DMS53 treated with DMSO at 0.1 percent for 48 hours (cell line): Measurements from ENCODE around the gene LARGE1.
A peak's percentile ranks its signal among the peaks of the same experiment; 100 is the strongest.
"Not testable (repeated sequence)": the region's sequence is repeated elsewhere in the genome, so short reads cannot be mapped to it uniquely, and the experiment has no call there.

Experiments
- DNase-seq: peaks from one replicate; lab custom pipeline; 2025; ENCODE audit not compliant: unreplicated experiment; lab: John Stamatoyannopoulos, UW

Gene LARGE1

DNA sequence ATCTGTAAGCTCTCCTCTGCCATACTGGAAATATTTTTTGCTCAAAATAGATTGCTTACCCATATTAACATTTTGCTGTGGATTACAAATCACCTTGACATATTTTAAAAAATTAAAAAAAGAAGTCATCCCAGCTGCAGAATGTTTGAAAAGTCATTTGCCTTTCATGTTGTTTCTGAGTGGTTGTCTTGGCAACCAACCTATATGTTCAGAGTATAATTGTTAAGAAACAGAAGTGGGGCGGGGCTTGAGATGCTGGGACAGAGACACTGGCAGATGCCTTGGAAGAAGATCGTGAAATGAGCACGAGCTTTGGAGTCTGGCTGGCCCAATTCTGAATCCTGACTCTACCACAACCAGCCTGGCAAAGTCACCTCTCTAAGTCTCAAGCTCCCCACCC, 348.2 kb downstream of the LARGE1 start:
- no peak for DNase-seq

DNA sequence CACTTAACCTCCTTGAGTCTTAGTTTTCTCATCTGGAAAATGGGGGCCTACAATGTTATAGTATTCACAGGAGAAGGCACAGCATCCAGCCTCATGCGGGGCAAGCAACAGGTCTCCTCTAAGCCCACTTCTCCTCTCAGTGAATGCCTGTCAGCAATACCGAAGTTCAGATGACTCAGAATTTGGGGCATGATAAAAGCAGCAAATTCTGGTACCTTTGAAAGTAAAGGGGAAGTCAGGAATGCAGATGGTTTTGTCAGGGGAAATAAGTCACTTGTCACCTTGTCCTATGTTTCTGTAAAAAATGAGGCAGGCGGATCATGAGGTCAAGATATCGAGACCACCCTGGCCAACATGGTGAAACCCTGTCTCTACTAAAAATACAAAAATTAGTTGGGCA, 350.2 kb downstream of the LARGE1 start:
- DNase-seq, result no peak

DNA sequence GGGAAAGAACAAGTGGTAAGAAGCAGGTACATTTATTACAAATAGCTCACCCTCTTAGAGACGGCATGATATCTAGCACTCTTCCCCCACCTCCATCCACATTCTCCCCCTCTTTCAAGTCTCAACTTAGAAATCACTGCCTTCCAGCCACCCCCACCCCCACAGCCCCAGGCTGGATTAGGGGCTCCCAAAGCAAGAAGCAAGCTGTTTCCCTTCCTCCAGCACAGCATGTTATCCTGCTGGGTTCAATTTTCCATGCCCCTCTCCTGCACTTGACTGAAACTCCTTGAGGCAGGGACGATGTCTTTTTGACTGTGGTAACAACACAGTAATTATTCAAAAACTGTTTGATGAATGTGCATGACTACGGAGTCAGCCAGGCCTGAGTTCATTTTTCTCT, 350.7 kb downstream of the LARGE1 start:
- no peak for DNase-seq

DNA sequence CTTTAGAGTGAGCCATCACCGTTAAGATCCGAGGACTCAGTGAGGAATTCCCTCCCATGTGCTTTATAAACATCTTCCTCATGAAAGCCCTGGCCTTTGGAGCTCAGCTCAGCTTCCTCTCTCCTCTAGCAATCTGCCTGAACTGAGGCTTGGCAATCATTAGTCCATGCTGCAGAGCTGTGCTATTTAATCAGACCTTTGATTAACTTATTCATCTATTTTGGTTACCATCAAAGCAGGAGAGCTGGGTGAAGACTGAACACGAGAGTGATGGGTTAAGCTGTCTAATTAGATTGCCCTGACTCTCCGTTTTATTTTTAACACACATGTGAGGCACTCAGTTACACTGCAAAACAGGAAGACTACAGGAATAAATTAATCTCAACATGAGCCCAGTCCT, 351.3 kb downstream of the LARGE1 start:
- no peak for DNase-seq

DNA sequence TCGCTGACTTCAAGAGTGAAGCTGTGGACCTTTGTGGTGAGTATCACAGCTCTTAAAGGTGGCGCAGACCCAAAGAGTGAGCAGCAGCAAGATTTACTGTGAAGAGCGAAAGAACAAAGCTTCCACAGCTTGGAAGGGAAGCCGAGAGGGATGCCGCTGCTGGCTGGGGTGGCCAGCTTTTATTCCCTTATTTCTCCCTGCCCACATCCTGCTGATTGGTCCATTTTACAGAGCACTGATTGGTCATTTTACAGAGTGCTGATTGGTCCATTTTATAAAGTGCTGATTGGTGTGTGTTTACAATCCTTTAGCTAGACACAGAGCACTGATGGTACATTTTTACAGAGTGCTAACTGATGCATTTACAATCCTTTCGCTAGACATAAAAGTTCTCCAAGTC, 353.8 kb downstream of the LARGE1 start:
- not testable (repeated sequence) for DNase-seq

DNA sequence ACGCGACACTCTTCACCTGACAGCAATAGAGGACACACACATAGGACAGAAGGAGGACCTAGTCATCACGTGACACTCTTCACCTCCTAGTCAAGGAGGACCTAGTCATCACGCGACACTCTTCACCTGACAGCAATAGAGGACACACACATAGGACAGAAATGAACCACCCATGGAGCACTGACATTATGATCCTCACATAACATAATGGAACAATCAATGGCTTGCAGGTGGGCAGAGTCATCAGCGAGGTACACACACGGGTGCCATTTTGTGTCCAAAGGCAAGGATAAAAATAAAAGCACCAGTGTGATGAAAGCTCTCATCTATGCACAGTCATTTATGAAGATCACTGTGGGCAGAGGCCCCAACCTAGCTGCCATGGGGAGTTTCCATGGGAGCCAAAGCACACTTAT, 354.7 kb downstream of the LARGE1 start:
- peak; percentile 58 for DNase-seq

DNA sequence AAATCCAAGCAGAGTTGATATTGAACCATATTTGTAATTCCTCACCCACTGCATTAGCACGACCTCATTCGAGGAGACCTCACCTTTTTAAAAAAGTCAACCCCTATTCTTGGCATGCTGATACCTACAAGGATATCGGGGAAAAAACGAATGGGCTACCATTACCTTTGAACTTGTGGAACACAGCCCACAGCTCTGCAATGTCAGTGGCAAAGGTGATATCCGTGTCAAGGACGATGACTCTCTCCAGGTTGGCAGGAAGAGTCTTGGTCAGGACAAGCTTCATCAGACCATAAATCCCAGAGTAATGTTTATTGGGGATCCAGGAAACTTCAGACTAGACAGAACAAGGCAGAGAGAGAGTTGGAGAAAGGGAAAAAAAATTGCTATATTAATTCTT, 355.6 kb downstream of the LARGE1 start:
- no peak for DNase-seq

DNA sequence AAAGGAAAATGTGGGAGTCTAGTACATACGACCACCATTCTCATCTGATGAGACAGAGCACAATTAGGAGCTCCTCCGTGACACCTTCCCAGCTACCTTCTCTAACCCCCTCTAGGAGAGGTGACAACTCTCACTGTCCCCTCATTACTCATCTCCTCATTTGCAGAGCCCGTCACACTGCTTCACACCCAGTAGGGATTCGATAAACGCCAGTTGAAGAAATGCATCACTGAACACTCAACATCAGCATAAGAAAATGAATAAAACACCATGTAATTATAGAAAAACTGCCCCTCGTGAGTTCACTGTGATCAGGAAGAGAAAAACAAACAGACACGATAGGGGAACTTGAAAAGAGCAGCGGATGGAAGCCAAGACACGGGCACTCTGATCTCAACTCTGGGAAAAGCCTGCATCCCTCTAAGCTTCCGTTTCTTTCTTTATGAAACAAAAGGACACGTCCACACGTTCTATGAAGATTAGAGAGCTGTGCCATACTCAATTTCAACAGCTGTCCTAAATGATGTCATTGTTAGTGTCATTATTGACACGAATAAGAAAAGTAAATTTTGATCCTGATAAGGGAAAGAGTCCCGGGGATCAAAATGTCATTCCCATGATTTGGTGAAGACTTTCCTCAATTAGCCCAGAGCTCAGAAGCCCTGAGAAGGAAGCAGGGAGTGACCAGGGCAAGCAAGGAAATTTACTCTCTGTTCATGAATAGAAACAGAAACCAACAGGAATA, 356.9 kb downstream of the LARGE1 start:
- no peak for DNase-seq

DNA sequence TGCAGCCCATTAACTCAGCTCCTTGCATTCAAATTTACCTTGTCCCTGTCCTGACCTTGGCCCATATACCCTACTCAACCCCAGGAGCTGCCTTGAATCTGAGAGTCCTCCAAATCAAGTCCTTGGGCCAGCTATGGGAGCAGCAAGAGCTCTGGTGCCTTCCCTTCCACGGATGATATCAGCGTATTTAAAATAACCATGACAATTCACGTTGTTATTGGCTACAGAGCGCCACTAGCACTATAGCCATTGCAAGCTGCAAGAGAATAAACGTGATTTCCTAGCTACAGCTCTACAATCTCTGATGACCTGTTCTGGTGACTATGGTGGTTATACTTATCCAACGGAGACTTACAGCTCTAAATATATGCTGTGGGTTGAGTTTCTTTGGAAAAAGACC, 357.8 kb downstream of the LARGE1 start:
- DNase-seq, result no peak

DNA sequence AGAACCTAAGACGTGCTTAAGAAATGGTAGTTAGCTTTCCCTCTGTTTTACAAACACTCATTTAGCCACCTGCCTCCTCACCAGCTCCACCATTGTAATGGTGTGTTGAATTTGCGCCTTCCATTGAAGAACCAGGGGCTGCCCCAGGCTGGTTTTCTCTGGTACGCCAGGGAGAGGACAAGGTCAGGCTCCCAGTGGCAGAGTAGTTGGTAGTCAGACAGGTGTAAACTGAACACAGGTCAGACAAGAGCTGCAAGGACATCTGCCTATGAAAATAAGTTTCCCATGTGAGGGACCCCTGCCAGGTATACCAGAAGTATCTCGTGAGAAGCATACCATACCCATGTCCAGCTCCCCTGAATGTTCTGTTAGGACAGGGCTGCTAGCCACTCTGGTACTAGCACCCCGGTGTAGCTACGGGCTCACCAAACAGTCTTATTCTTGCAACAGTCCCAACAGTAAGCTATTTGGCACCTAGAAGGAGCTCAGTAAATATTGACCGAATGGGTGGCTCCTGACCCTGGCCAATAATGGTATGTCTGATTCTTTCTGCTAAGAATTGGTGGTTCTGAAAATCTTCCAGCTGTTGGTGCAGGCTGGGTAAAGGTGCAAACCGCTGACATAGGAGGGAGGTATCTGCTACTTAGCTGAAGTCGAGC, 359.0 kb downstream of the LARGE1 start:
- DNase-seq, result no peak

DNA sequence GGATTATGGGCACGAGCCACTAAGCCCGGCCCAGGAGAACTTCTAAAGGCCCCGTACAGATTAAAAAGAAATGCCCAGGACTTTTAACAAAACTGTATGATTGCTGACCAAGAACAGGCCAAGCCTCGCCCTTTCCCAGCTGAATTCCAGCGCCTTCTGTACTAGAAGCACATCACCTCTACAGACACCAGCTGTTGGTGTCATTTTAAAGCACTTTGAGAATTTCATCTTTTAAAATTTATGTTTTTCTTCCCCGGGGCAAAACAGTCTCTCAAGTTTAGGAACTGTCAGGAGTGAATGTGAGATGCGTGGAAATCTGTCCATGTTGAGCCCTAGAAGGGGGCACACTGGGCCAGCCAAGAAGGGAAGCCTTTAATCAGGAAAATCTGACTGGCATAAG, 362.4 kb downstream of the LARGE1 start:
- no peak for DNase-seq

DNA sequence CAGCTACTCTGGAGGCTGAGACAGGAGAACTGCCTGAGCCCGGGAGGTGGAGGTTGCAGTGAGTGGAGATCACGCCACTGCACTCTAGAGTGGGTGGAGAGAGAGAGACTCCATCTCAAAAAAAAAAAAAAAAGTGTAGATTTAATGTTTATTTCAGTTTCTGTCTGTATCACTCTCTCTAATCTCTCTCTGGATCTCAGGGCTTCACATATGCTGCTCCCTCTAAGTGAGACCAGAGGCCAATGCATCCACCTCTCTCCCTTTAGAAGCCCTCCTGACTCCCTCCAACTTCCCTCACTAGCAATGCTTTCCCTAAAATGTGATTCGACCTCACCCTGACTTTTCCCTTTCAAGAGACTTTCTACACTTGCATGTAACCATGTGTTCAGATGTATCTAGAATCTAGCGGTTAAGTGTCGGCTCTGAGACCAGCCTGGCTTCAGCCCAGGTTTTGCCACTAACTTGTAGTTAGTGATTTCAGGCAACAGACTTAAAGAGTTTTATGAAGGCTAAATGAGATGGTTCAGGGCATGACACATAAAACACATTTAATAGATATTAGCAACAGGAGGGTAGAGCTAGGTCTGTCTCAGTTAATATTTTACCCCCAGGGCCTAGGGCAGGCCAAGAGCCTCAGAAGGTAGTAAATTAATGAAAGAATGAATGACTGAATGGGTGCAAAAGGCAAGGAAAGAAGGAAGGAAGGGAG, 364.3 kb downstream of the LARGE1 start:
- no peak for DNase-seq

DNA sequence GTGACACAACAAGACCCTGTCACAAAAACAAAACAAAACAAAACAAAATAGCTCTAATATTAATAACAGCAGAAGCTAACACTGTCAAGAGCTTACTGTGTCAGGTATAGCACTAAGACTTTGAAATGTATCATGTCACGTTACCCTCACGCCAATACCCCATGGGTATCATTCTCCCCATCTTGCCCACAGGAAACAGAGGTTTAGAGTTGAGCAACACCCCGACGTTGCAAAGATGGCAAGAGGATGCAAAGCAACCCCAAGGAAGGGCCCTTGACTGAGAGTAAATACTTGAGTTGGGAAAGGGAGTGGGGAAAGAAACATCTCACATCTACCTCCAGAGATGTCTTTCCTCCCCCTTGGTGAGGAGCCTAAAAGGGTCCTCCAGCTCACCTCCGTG, 366.8 kb downstream of the LARGE1 start:
- no peak for DNase-seq

DNA sequence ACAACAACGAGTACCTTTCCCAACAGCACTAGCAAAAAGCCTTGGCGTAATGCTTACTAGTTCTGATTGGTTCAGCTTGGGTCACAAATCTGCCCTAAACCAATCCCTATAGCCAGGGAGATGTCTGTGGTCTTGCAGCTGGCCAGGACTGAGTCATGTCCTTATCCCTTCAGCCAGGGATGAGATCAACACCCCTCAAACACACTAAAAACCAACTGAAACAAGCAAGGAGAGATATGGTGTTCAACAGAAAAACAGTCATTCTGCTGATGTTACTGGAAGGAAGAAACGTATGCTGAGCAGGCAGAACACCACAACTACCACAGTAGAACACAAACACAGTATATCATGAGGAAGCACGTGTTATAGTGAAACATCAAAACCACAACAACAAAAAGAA, 375.6 kb downstream of the LARGE1 start:
- DNase-seq, result no peak

DNA sequence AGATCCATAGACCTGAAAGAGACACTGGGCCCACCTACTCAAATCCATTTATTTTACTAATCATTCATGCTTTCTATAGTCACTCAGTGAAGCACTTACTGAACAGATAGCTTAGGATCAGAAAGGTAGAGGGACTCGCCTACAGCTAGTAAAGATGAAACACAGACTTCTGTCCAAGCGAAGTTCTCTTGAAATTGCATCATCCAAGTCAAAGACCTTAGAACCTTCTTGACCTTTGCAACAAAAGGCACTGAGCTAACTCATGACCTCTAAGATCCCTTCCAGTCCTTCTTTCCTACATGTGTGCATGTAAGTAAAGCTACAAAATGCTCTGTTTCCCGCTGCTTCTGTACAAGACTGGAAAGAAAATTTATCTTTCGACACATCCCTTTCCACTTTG, 377.6 kb downstream of the LARGE1 start:
- no peak for DNase-seq

DNA sequence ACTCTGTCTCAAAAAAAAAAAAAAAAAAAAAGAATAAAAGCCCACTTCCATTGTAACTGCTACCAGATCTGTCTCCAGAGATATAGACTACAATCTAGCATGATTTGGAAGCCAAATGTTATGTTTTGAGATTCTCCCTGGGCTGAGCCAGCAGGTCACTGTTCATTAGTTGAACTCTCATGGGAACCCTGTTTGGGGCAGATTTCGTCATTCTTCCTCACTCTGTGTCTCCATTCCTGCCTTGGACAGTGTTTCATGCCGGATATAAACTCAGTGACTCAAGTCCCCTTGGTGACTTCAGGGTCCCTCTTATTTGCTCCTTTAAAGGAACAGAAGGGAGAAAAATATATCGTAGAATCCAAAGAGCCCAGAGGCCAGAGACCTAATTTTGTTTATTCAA, 378.1 kb downstream of the LARGE1 start:
- DNase-seq, result no peak

DNA sequence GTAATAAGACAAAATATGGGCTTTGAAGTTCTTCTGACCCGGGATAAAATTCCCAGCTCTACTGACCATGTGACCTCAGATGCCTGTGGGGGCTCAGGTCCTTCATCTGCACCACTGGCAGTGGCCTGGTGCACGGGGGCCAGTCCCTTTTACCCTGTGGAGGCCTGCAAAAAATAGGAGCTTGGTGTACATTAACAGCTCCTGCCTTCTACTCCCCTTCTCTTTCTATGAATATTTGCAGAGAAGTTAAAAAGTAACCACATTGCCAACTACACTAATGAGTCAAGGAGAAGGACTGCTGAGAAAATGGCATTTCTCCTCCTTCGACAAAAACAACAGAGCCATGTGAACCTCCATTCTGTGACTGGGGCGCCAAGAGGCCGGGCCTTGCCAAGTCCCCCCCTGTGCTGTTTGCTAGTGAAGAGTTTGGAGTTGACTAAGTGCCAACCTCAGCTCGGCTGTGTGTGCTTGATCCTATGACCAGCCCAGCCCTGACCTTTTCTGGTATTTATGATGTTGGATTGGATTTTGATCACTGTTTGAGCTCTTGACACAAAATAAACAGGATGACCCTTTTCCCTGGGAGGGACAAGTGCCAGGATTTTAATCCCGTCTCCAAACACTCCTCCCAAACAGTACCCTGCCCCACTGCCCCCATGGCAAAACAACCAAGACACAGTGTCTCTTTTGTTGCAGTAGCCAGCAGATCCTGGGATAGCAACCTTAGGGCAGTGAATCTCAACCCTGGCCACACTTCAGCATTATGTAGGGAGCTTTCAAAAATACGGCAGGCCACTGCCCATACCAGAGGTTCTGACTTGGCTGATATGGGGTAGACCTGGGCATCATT, 380.1 kb downstream of the LARGE1 start:
- peak; percentile 36 for DNase-seq

DNA sequence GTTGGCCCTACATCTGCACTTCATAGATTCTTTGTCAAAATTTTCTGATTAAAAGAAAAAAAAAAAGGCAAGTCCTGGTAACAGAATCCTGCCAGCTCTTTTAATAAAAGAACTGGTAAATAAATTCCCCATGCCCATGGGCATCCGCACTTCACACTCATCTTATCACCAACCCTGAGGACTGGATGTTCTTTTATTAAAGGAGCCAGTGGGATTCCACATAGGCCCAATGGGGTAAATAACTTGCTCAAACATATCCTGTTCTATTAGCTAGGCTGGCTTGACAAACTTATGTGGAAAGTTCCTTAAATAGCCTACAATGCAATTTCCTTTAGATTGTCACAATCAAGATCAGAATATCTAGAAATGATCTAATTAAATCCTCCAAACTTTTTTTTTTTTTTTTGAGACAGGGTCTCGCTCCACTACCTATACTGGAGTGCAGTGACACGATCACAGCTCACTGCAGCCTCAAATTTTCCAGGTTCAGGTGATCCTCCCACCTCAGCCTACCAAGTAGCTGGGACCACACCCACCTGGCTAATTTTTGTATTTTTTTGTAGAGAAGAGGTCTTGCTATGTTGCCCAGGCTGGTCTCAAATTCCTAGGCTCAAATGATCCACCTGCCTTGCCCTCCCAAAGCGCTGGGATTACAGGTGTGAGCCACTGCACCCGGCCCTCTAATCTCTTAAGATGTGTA, 380.9 kb downstream of the LARGE1 start:
- DNase-seq, result no peak

DNA sequence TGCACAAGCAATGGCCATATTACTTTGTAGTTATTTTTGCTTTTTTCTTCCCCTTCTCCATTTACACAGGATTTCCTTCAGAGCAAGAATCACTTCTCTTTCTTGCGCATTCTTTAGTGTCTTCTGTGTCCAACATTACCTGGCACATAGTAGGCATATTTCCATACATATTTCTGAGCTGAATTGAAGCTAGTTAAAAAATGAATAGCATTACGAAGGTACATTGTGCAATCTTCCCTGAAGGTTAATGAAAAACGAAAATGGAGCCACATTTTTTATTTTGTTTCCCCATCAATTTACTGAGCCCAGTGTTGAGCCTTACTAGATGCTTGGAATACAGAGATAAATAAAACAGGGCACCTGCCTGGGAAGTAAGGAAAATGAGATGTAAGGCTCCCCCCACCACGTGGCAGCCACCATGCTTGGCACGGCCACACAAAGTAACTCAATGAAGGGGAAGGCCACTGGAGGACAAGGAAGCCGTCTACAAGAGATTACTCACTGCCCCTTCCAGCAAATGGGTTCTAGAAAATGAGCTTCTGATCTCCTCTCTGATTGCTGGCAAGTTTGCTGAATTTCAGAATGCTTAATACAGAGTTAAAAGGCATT, 381.9 kb downstream of the LARGE1 start:
- no peak for DNase-seq

DNA sequence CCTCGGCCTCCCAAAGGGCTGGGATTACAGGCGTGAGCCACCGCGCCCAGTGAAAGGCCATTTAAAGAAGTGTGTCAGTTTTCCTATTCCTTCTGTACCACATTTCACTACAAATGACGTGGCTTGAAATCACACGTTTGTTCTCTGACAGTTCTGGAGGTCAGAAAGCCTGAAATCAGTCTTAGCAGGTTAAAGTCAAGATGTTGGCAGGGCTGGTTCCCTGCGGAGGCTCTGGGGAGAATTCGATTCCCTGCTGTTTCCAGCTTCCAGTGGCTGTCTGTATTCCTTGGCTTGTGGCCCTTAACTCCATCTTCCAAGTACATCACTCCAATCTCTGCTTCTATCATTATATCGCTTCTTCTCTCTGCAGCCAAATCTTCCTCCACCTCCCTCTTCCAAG, 383.2 kb downstream of the LARGE1 start:
- DNase-seq, result no peak
